Upper lobe of left lung (tissue), 4 donors: Measurements from ENCODE around the gene SUSD6.

Experiments
- CTCF ChIP-seq, 6 experiments: fragments of 450-650 bp in 4 of 6; fragments of 200-600 bp in 2 of 6; sonication (generic) in 2 of 6; IDR thresholded peaks; one replicate each; pipeline ENCODE4 v1.5.1; 2016 to 2019; ENCODE audit warnings: antibody characterized with exemption in 6 of 6
- POLR2A ChIP-seq, 4 donors: fragments of 450-650 bp; IDR thresholded peaks; one replicate each; pipeline ENCODE4 v1.5.1; 2016 to 2017; ENCODE audit warnings: antibody characterized with exemption in 4 of 4, mild to moderate bottlenecking in 2 of 4
- POLR2AphosphoS5 ChIP-seq, 2 donors: sonication (generic); formaldehyde crosslinking; IDR thresholded peaks; one replicate each; pipeline ENCODE4 v1.5.1; 2017; ENCODE audit warnings: antibody characterized with exemption in 2 of 2

GRCh38 chr14:69594846-69595245, 16.6 kb upstream of the SUSD6 start:
- TF ChIP-seq CTCF (IDR thresholded peaks at IDR 0.05) (no peak), POLR2AphosphoS5 (IDR thresholded peaks at IDR 0.05) (no peak), POLR2A (IDR thresholded peaks at IDR 0.05) (no peak)
